H9 (cell line): Measurements from ENCODE around the gene IER2. TPM values are rescaled to one million over a fixed set of nuclear protein-coding genes. Genes with fewer than 3 reads are reported as not detected.

ENCODE experiments used
- DNase-seq: peaks from one replicate; pipeline ENCODE4 v3.0.0-alpha.2; 2017
- H2AFZ ChIP-seq: one replicate; pipeline ENCODE4 v1.6.1; 2013; ENCODE audit warnings: mild to moderate bottlenecking, low read length, control low read depth, moderate library complexity
- H2AK5ac ChIP-seq: 2 replicates; pipeline ENCODE4 v1.6.1; 2013; ENCODE audit warnings: low read length, control low read depth, mixed read lengths; ENCODE audit not compliant: insufficient read length
- H2BK120ac ChIP-seq: one replicate; pipeline ENCODE4 v1.6.1; 2013; ENCODE audit warnings: low read depth, mild to moderate bottlenecking, low read length, control low read depth, inconsistent platforms; ENCODE audit not compliant: poor library complexity, severe bottlenecking
- H2BK12ac ChIP-seq: 2 replicates; pipeline ENCODE4 v1.6.1; 2013; ENCODE audit warnings: low read length, control low read depth, mixed read lengths, low read depth; ENCODE audit not compliant: insufficient read length
- H2BK15ac ChIP-seq: 2 replicates; pipeline ENCODE4 v1.6.1; 2013; ENCODE audit warnings: low read depth, low read length, control low read depth
- H2BK20ac ChIP-seq: one replicate; pipeline ENCODE4 v1.6.1; 2013; ENCODE audit warnings: low read depth, mild to moderate bottlenecking, low read length, control low read depth, inconsistent platforms; ENCODE audit not compliant: poor library complexity, severe bottlenecking
- H2BK5ac ChIP-seq: 2 replicates; pipeline ENCODE4 v1.6.1; 2013; ENCODE audit warnings: low read length, control low read depth, mixed read lengths; ENCODE audit not compliant: insufficient read length
- H3K14ac ChIP-seq: 2 replicates; pipeline ENCODE4 v1.6.1; 2013; ENCODE audit warnings: low read length, control low read depth; ENCODE audit not compliant: insufficient read depth
- H3K18ac ChIP-seq: 2 replicates; pipeline ENCODE4 v1.6.1; 2013; ENCODE audit warnings: low read depth, mild to moderate bottlenecking, mixed read lengths, low read length, control low read depth; ENCODE audit not compliant: insufficient read length
- H3K23ac ChIP-seq: 2 replicates; pipeline ENCODE4 v1.6.1; 2013; ENCODE audit warnings: low read length, control low read depth, mixed read lengths, low read depth; ENCODE audit not compliant: insufficient read length
- H3K23me2 ChIP-seq: 2 replicates; pipeline ENCODE4 v1.6.1; 2013; ENCODE audit warnings: low read depth, mild to moderate bottlenecking, mixed read lengths, low read length, control low read depth; ENCODE audit not compliant: insufficient read length, poor library complexity, severe bottlenecking
- H3K27ac ChIP-seq: 2 replicates; pipeline ENCODE4 v1.5.1; 2013; ENCODE audit warnings: low read length, control low read depth, mixed read lengths, low read depth; ENCODE audit not compliant: insufficient read length
- H3K27me3 ChIP-seq: 2 replicates; pipeline ENCODE4 v1.6.1; 2013; ENCODE audit warnings: low read length, control low read depth, inconsistent platforms; ENCODE audit not compliant: insufficient read depth
- H3K4ac ChIP-seq: 2 replicates; pipeline ENCODE4 v1.6.1; 2013; ENCODE audit warnings: low read depth, mild to moderate bottlenecking, control low read depth, inconsistent platforms, low read length, moderate library complexity
- H3K4me1 ChIP-seq: 2 replicates; pipeline ENCODE4 v1.6.1; 2013; ENCODE audit warnings: low read length, control low read depth, inconsistent platforms; ENCODE audit not compliant: insufficient read depth
- H3K4me2 ChIP-seq: 2 replicates; pipeline ENCODE4 v1.6.1; 2013; ENCODE audit warnings: low read length, control low read depth, mixed read lengths; ENCODE audit not compliant: insufficient read length, insufficient read depth
- H3K56ac ChIP-seq: 2 replicates; pipeline ENCODE4 v1.6.1; 2013; ENCODE audit warnings: low read depth, mild to moderate bottlenecking, mixed read lengths, low read length, control low read depth; ENCODE audit not compliant: insufficient read length
- H3K79me1 ChIP-seq: 2 replicates; pipeline ENCODE4 v1.6.1; 2013; ENCODE audit warnings: low read depth, mild to moderate bottlenecking, moderate library complexity, low read length, control low read depth, inconsistent platforms; ENCODE audit not compliant: insufficient read depth, poor library complexity, severe bottlenecking
- H3K79me2 ChIP-seq: 2 replicates; pipeline ENCODE4 v1.6.1; 2013; ENCODE audit warnings: low read length, control low read depth, inconsistent platforms; ENCODE audit not compliant: insufficient read depth
- H3K9ac ChIP-seq: 2 replicates; pipeline ENCODE4 v1.6.1; 2013; ENCODE audit warnings: low read length, control low read depth, mixed read lengths; ENCODE audit not compliant: insufficient read length; ENCODE audit errors: extremely low read depth
- H3K9me3 ChIP-seq: one replicate; pipeline ENCODE4 v1.6.1; 2013; ENCODE audit warnings: low read depth, low read length, inconsistent platforms; ENCODE audit not compliant: control insufficient read depth
- H3T11ph ChIP-seq: one replicate; pipeline ENCODE4 v1.6.1; 2013; ENCODE audit warnings: mild to moderate bottlenecking, low read length, control low read depth, inconsistent platforms
- H4K20me1 ChIP-seq: one replicate; pipeline ENCODE4 v1.6.1; 2013; ENCODE audit not compliant: control insufficient read depth, insufficient read length, insufficient read depth
- H4K5ac ChIP-seq: 2 replicates; pipeline ENCODE4 v1.6.1; 2013; ENCODE audit warnings: low read depth, mild to moderate bottlenecking, mixed read lengths, low read length, control low read depth; ENCODE audit not compliant: insufficient read length
- H4K8ac ChIP-seq: replicated peaks from 2 replicates; pipeline ENCODE4 v1.6.1; 2013; ENCODE audit warnings: low read length, control low read depth, mixed read lengths, low read depth; ENCODE audit not compliant: insufficient read length
- H4K91ac ChIP-seq: 2 replicates; pipeline ENCODE4 v1.6.1; 2013; ENCODE audit warnings: low read depth, mild to moderate bottlenecking, moderate library complexity, mixed read lengths, low read length, control low read depth; ENCODE audit not compliant: insufficient read length
- H3K27ac Mint-ChIP-seq, 3 experiments: 2 replicates in 2 of 3; 3 replicates in 1 of 3; pipeline ENCODE4 v1.8.0; 2020 to 2021; ENCODE audit warnings: mixed read lengths in 3 of 3, mild to moderate bottlenecking in 1 of 3, moderate library complexity in 1 of 3
- H3K27me3 Mint-ChIP-seq: 2 replicates; pipeline ENCODE4 v1.8.0; 2021; ENCODE audit warnings: low read depth, mild to moderate bottlenecking, moderate library complexity, mixed read lengths
- H3K36me3 Mint-ChIP-seq, 3 experiments: 2 replicates in 2 of 3; 3 replicates in 1 of 3; pipeline ENCODE4 v1.8.0; 2020 to 2021; ENCODE audit warnings: low read depth in 3 of 3, mixed read lengths in 3 of 3; ENCODE audit not compliant: insufficient read depth in 1 of 3
- H3K4me1 Mint-ChIP-seq, 2 experiments: 2 replicates each; pipeline ENCODE4 v1.8.0; 2020; ENCODE audit warnings: mixed read lengths in 2 of 2
- H3K4me3 Mint-ChIP-seq, 2 experiments: 2 replicates in 1 of 2; 3 replicates in 1 of 2; pipeline ENCODE4 v1.8.0; 2020 to 2021; ENCODE audit warnings: mild to moderate bottlenecking in 2 of 2, mixed read lengths in 2 of 2, moderate library complexity in 1 of 2
- H3K9me3 Mint-ChIP-seq, 2 experiments: 2 replicates in 1 of 2; 3 replicates in 1 of 2; pipeline ENCODE4 v1.8.0; 2020; ENCODE audit warnings: mild to moderate bottlenecking in 2 of 2, mixed read lengths in 2 of 2, moderate library complexity in 1 of 2
- WGBS: extraction: QIAGEN DNeasy Blood & Tissue Kit; methylation state at CpG from one replicate; pipeline ENCODE4 v1.1.7; 2013; ENCODE audit warnings: missing lambda C conversion rate, low lambda C conversion rate, mixed read lengths; ENCODE audit not compliant: insufficient read length; ENCODE audit errors: extremely low coverage; 5-methylcytosine and 5-hydroxymethylcytosine counted together
- total RNA-seq: library from RNA; stranded (reverse); gene quantifications from 2 replicates; pipeline ENCODE4 v1.2.1, GENCODE V29; 2021
- TF ChIP-seq, protein P1 (sequence below): fragments of 200-600 bp; sonication (generic); conservative IDR thresholded peaks from 3 replicates; pipeline ENCODE4 v1.8.0; 2021; ENCODE audit warnings: antibody characterized with exemption, mild to moderate bottlenecking

IER2 gene
- total RNA-seq, 1 experiment from 2014 or later = 160 TPM

DNA sequence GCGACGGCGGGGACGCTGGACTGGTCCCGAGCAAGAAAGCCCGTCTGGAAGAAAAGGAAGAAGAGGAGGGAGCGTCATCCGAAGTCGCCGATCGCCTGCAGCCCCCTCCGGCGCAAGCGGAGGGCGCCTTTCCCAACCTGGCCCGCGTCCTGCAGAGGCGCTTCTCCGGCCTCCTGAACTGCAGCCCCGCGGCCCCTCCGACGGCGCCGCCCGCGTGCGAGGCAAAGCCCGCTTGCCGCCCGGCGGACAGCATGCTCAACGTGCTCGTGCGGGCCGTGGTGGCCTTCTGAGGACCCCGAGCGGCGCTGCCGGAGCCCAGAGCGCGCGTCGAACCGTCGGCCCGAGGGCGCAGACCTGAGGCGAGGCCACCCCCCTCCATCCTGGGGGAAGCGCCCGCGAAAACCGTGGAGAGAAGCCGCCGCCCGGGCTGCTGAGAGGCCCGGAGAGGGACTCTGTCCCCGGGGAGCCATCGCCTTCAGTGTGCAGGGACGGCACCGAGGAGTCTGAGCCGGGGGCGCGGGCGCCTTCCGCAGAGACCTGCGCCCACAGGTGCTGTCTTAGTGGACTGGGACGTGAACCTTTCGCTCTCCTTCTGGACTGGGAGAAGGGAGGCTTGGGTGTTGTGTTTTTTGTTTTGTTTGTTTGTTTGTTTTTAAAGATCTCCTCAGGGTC is 3.5 kb downstream of the IER2 start:
- Mint-ChIP-seq H3K27ac (peak overlapping the region; percentile 99 to 100 (median 99)), H3K4me1 (peaks cover 23 to 30% of the 10 kb centered on the region in 2 experiments), H3K9me3 (peaks cover 8 to 9% of the 10 kb centered on the region in 2 experiments; a peak in 3 of 5 replicates), H3K4me3 (peak overlapping the region; percentile 96 to 97), H3K36me3 (peaks cover 14 to 21% (median 18%) of the 10 kb centered on the region in 3 experiments), H3K27me3 (peaks cover 12% of the 10 kb centered on the region)
- Histone ChIP-seq H3K9ac (peak overlapping the region; percentile 97), H3K4me1 (no peaks in the 10 kb centered on the region; the same call in 1 of the 2 replicates), H3K23ac (no peak overlapping the region), H4K5ac (no peak overlapping the region), H2BK5ac (no peak overlapping the region), H3K23me2 (peaks cover 22% of the 10 kb centered on the region), H2BK120ac (peak overlapping the region; percentile 55), H3K27me3 (no peaks in the 10 kb centered on the region), H3K18ac (peak overlapping the region; percentile 97), H4K20me1 (no peaks in the 10 kb centered on the region), H3K14ac (peak overlapping the region; percentile 97), H2BK12ac (no peak overlapping the region), H3K56ac (no peak overlapping the region), H3K4ac (no peak overlapping the region; the same call in 1 of the 2 replicates), H3K9me3 (no peaks in the 10 kb centered on the region), H3T11ph (no peak overlapping the region), H2AFZ (no peak overlapping the region), H2BK20ac (no peak overlapping the region), H4K8ac (no peak overlapping the region), H3K79me2 (peaks cover 17% of the 10 kb centered on the region; the same call in 1 of the 2 replicates), H4K91ac (no peak overlapping the region), H2BK15ac (no peak overlapping the region), H3K79me1 (no peaks in the 10 kb centered on the region), H3K27ac (peak overlapping the region; percentile 84), H3K4me2 (peak overlapping the region; percentile 78), H2AK5ac (no peak overlapping the region)
- DNase-seq = no peak
- WGBS = no CpG with 5 or more reads among the region's 69 CpGs
- TF ChIP-seq, protein P1, sequence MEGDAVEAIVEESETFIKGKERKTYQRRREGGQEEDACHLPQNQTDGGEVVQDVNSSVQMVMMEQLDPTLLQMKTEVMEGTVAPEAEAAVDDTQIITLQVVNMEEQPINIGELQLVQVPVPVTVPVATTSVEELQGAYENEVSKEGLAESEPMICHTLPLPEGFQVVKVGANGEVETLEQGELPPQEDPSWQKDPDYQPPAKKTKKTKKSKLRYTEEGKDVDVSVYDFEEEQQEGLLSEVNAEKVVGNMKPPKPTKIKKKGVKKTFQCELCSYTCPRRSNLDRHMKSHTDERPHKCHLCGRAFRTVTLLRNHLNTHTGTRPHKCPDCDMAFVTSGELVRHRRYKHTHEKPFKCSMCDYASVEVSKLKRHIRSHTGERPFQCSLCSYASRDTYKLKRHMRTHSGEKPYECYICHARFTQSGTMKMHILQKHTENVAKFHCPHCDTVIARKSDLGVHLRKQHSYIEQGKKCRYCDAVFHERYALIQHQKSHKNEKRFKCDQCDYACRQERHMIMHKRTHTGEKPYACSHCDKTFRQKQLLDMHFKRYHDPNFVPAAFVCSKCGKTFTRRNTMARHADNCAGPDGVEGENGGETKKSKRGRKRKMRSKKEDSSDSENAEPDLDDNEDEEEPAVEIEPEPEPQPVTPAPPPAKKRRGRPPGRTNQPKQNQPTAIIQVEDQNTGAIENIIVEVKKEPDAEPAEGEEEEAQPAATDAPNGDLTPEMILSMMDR = no peak
